Mucosa of stomach (tissue), 1 donor: ENCODE measurements around the gene FOXO6.

Experiments used
- H3K27me3 ChIP-seq: one replicate; pipeline ENCODE4 v1.7.0; 2013; ENCODE audit warnings: mild to moderate bottlenecking, low read length; ENCODE audit not compliant: control insufficient read depth, insufficient read depth
- H3K36me3 ChIP-seq: one replicate; pipeline ENCODE4 v1.7.0; 2013; ENCODE audit warnings: low read length; ENCODE audit not compliant: control insufficient read depth, insufficient read depth
- H3K4me1 ChIP-seq: one replicate; pipeline ENCODE4 v1.7.0; 2013; ENCODE audit warnings: mild to moderate bottlenecking, low read length; ENCODE audit not compliant: control insufficient read depth, insufficient read depth
- H3K4me3 ChIP-seq: one replicate; pipeline ENCODE4 v1.7.0; 2013; ENCODE audit warnings: low read length
- H3K9ac ChIP-seq: one replicate; pipeline ENCODE4 v1.7.0; 2013; ENCODE audit warnings: mild to moderate bottlenecking, low read length, moderate library complexity
- H3K9me3 ChIP-seq: one replicate; pipeline ENCODE4 v1.7.0; 2013; ENCODE audit warnings: mild to moderate bottlenecking, low read length, moderate library complexity; ENCODE audit not compliant: control insufficient read depth
- donor health status: Pancreatic carcinoma.

FOXO6 gene

GRCh38 chr1:41420351-41420750 is 59.1 kb downstream of the FOXO6 start:
- Histone ChIP-seq H3K9ac (no peak overlapping the region), H3K36me3 (no peaks in the 10 kb centered on the region), H3K4me3 (no peak overlapping the region), H3K9me3 (no peaks in the 10 kb centered on the region), H3K4me1 (peaks cover 26% of the 10 kb centered on the region), H3K27me3 (no peaks in the 10 kb centered on the region)

DNA sequence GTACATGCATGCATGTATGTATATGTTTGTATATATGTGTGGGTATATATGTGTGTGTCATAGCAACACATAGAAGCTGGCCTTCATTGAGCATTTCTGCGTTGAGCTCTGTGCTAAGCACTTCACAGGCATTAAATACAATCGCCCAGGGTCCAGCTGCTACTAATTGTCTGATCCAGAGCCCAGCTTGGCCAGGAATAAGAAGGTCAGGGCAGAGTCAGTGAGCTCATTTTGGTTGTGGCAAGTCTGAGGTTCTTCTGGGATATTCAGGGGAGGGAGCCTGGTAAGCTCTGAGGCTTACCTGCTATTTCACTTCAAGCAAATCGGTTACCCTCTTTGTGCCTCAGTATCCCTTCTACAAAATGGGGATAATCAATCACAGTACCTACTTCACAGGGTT is 59.6 kb downstream of the FOXO6 start:
- no peaks in the 10 kb centered on the region for H3K9me3 ChIP-seq
- H3K4me1 ChIP-seq, result peaks cover 26% of the 10 kb centered on the region
- no peaks in the 10 kb centered on the region for H3K36me3 ChIP-seq
- no peaks in the 10 kb centered on the region for H3K27me3 ChIP-seq
- H3K9ac ChIP-seq, result no peak overlapping the region
- H3K4me3 ChIP-seq, result no peak overlapping the region

GRCh38 chr1:41422306-41422705 is 61.1 kb downstream of the FOXO6 start:
- Histone ChIP-seq H3K9me3 (no peaks in the 10 kb centered on the region), H3K4me3 (no peak overlapping the region), H3K36me3 (no peaks in the 10 kb centered on the region), H3K27me3 (no peaks in the 10 kb centered on the region), H3K9ac (no peak overlapping the region), H3K4me1 (peaks cover 22% of the 10 kb centered on the region)

- Histone ChIP-seq H3K4me3 (no peak overlapping the region), H3K9ac (no peak overlapping the region), H3K36me3 (no peaks in the 10 kb centered on the region), H3K9me3 (no peaks in the 10 kb centered on the region), H3K4me1 (peaks cover 9% of the 10 kb centered on the region), H3K27me3 (no peaks in the 10 kb centered on the region)
Observed at GRCh38 chr1:41423511-41424191, 62.4 kb downstream of the FOXO6 start.

- no peaks in the 10 kb centered on the region for H3K36me3 ChIP-seq
- no peak overlapping the region for H3K9ac ChIP-seq
- no peaks in the 10 kb centered on the region for H3K27me3 ChIP-seq
- no peaks in the 10 kb centered on the region for H3K4me1 ChIP-seq
- no peaks in the 10 kb centered on the region for H3K9me3 ChIP-seq
- no peak overlapping the region for H3K4me3 ChIP-seq
Observed at GRCh38 chr1:41424581-41425118, 63.4 kb downstream of the FOXO6 start.

DNA sequence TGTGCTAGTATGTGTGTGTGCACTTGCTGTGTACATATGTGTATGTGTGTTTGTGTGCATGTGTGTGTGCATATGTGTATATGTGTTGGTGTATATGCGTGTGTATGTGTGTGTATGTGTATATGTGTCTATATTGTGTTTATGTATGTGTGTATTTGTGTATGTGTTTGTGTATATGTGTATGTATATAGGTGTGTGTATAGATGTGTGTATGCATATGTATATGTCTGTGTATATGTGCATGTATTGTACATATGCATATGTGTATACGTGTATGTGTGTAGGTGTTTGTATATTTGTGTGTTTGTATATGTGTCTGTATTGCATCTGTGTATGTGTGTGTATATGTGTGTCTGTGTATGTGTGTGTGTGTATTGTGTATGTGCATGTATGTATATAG is 64.1 kb downstream of the FOXO6 start:
- H3K27me3 ChIP-seq, result no peaks in the 10 kb centered on the region
- H3K9me3 ChIP-seq, result no peaks in the 10 kb centered on the region
- H3K9ac ChIP-seq, result no peak overlapping the region
- no peaks in the 10 kb centered on the region for H3K4me1 ChIP-seq
- H3K36me3 ChIP-seq, result no peaks in the 10 kb centered on the region
- no peak overlapping the region for H3K4me3 ChIP-seq

- Histone ChIP-seq H3K4me1 (no peaks in the 10 kb centered on the region), H3K36me3 (no peaks in the 10 kb centered on the region), H3K27me3 (no peaks in the 10 kb centered on the region), H3K9ac (no peak overlapping the region), H3K4me3 (no peak overlapping the region), H3K9me3 (no peaks in the 10 kb centered on the region)
Observed at GRCh38 chr1:41426201-41426890, 65.1 kb downstream of the FOXO6 start.

GRCh38 chr1:41427122-41427913 is 66.1 kb downstream of the FOXO6 start:
- Histone ChIP-seq H3K4me1 (peaks cover 9% of the 10 kb centered on the region), H3K36me3 (no peaks in the 10 kb centered on the region), H3K9ac (no peak overlapping the region)

GRCh38 chr1:41427916-41428737 is 66.9 kb downstream of the FOXO6 start:
- Histone ChIP-seq H3K4me1 (peaks cover 17% of the 10 kb centered on the region), H3K27me3 (no peaks in the 10 kb centered on the region), H3K4me3 (no peak overlapping the region), H3K9ac (no peak overlapping the region), H3K36me3 (no peaks in the 10 kb centered on the region), H3K9me3 (no peaks in the 10 kb centered on the region)

More at GRCh38 chr1:41427122-41427913, 66.1 kb downstream of the FOXO6 start:
- Histone ChIP-seq H3K4me3 (no peak overlapping the region), H3K27me3 (no peaks in the 10 kb centered on the region), H3K9me3 (no peaks in the 10 kb centered on the region)

DNA sequence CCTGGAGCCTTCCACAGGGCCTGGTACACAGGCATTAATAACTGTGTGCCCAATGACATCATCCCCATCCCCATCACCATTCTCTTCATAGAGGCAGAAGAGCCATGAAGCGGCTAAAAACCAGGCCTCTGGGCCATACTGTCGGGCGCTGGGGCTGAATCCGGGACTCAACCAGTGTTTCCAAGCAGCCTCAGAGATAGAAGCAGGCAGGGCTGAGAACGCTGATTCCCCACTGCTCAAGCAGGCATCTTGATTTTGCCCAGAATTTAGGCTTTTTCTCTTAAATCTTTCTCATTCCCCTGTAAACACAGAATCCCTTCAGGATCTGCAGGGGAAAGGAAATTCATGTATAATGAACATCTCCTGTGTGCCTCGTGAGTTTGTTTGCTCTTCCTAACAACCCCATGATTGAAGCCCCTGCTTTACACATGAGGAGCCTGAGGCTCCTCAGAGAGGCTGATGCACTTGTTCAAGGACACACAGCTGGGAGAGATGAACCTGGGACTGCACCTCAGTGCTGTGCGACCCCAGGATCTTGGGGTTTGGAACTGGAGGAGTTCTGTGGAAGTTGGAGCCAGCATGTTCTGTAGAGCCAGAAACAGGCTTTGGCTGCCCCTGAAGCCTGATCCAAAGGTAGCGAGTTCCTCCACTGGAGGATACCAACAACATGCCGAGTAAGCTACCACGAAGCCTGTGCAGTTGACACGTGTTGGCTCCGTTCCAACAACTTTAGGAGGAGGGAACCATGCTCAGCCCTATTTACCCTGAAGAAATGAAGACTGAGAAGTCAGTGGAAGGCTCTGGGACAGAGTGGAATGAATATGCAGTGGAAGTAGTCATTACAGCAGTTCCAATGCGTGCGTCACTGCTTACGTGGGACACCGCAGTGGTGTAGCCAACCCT is 67.8 kb downstream of the FOXO6 start:
- H3K4me1 ChIP-seq, result peaks cover 24% of the 10 kb centered on the region

GRCh38 chr1:41429641-41430035 is 68.4 kb downstream of the FOXO6 start:
- Histone ChIP-seq H3K9ac (no peak overlapping the region), H3K4me1 (peaks cover 24% of the 10 kb centered on the region), H3K27me3 (no peaks in the 10 kb centered on the region), H3K9me3 (no peaks in the 10 kb centered on the region), H3K4me3 (no peak overlapping the region), H3K36me3 (no peaks in the 10 kb centered on the region)

More for the DNA sequence above, 67.8 kb downstream of the FOXO6 start:
- no peaks in the 10 kb centered on the region for H3K9me3 ChIP-seq
- no peak overlapping the region for H3K4me3 ChIP-seq
- H3K9ac ChIP-seq, result no peak overlapping the region
- H3K36me3 ChIP-seq, result no peaks in the 10 kb centered on the region
- H3K27me3 ChIP-seq, result no peaks in the 10 kb centered on the region
